Measurements from ENCODE around the gene ADNP2. TPM values are rescaled to one million over a fixed set of nuclear protein-coding genes. Genes with fewer than 3 reads are reported as not detected.

ADNP2 gene
- total RNA-seq, 4 donors from 2014 or later, result 15.0 to 22.3 (median 17.7) TPM

- H3K9me3 ChIP-seq, result no peaks in the 10 kb centered on the region
- H3K27me3 ChIP-seq, result no peaks in the 10 kb centered on the region
- no peak overlapping the region for H3K27ac ChIP-seq
- WGBS, 2 donors (ENCODE audit: low coverage in 1 of 2), result 100% methylated on average over 1 to 2 of the region's 5 CpGs
- TF ChIP-seq CTCF (IDR thresholded peaks at IDR 0.05), result no peak
- TF ChIP-seq POLR2AphosphoS5 (IDR thresholded peaks at IDR 0.05), result no peak
- no peak for TF ChIP-seq EP300 (IDR thresholded peaks at IDR 0.05)
- TF ChIP-seq POLR2A (IDR thresholded peaks at IDR 0.05), result no peak
- H3K36me3 ChIP-seq, result peaks cover 0 to 37% of the 10 kb centered on the region in 2 donors
- peaks cover 0 to 17% (median 0%) of the 10 kb centered on the region in 3 donors for H3K4me1 ChIP-seq
- no peak overlapping the region for H3K4me3 ChIP-seq
- ATAC-seq, result no peak
Observed at GRCh38 chr18:80130555-80130954, 21.5 kb downstream of the ADNP2 start.

GRCh38 chr18:80132180-80132812, 23.2 kb downstream of the ADNP2 start:
- Histone ChIP-seq H3K9me3 (no peaks in the 10 kb centered on the region), H3K4me1 (peaks cover 0 to 17% (median 0%) of the 10 kb centered on the region in 3 donors), H3K4me3 (no peak overlapping the region), H3K27me3 (no peaks in the 10 kb centered on the region), H3K36me3 (peaks cover 3 to 54% of the 10 kb centered on the region in 2 donors), H3K27ac (no peak overlapping the region)
- ATAC-seq, result no peak
- 84 to 85% methylated on average over 3 of the region's 3 CpGs for WGBS, 2 donors (ENCODE audit: low coverage in 1 of 2)
- no peak for TF ChIP-seq EP300 (IDR thresholded peaks at IDR 0.05)

- ATAC-seq, result no peak
- TF ChIP-seq EP300 (IDR thresholded peaks at IDR 0.05), result no peak
- TF ChIP-seq POLR2A (IDR thresholded peaks at IDR 0.05), result no peak
- TF ChIP-seq POLR2AphosphoS5 (IDR thresholded peaks at IDR 0.05), result no peak
- TF ChIP-seq CTCF (IDR thresholded peaks at IDR 0.05), result no peak
- WGBS, 2 donors (ENCODE audit: low coverage in 1 of 2), result 64 to 73% methylated on average over 1 of the region's 1 CpG
- Histone ChIP-seq H3K4me3 (no peak overlapping the region), H3K27me3 (no peaks in the 10 kb centered on the region), H3K36me3 (peaks cover 3 to 63% of the 10 kb centered on the region in 2 donors), H3K4me1 (peaks cover 0 to 17% (median 0%) of the 10 kb centered on the region in 3 donors), H3K9me3 (no peaks in the 10 kb centered on the region), H3K27ac (no peak overlapping the region)
Observed at GRCh38 chr18:80133124-80133523, 24.1 kb downstream of the ADNP2 start.

GRCh38 chr18:80135136-80135535, 26.1 kb downstream of the ADNP2 start:
- TF ChIP-seq CTCF (IDR thresholded peaks at IDR 0.05), result no peak
- no peak for TF ChIP-seq EP300 (IDR thresholded peaks at IDR 0.05)
- TF ChIP-seq POLR2AphosphoS5 (IDR thresholded peaks at IDR 0.05), result no peak
- TF ChIP-seq POLR2A (IDR thresholded peaks at IDR 0.05), result no peak
- H3K9me3 ChIP-seq, result no peaks in the 10 kb centered on the region
- peaks cover 3 to 83% of the 10 kb centered on the region in 2 donors for H3K36me3 ChIP-seq
- H3K4me3 ChIP-seq, result no peak overlapping the region
- no peaks in the 10 kb centered on the region for H3K27me3 ChIP-seq
- peaks cover 0 to 11% (median 0%) of the 10 kb centered on the region in 3 donors for H3K4me1 ChIP-seq
- no peak for ATAC-seq
- H3K27ac ChIP-seq, result no peak overlapping the region
- WGBS, 2 donors (ENCODE audit: low coverage in 1 of 2), result 100% methylated on average over 1 of the region's 1 CpG

- WGBS, 2 donors (ENCODE audit: low coverage in 1 of 2), result 100% methylated on average over 1 of the region's 8 CpGs; no CpG with 5 or more reads in 1 of the 2 donors
- H3K36me3 ChIP-seq, result peaks cover 3 to 89% of the 10 kb centered on the region in 2 donors
- ATAC-seq, result no peak
Observed at GRCh38 chr18:80136679-80137078, 27.6 kb downstream of the ADNP2 start.

More at GRCh38 chr18:80136679-80137078, 27.6 kb downstream of the ADNP2 start:
- Histone ChIP-seq H3K4me1 (peaks cover 0 to 6% (median 0%) of the 10 kb centered on the region in 3 donors), H3K9me3 (no peaks in the 10 kb centered on the region), H3K4me3 (no peak overlapping the region), H3K27ac (no peak overlapping the region), H3K27me3 (no peaks in the 10 kb centered on the region)
- no peak for TF ChIP-seq EP300 (IDR thresholded peaks at IDR 0.05)
- no peak for TF ChIP-seq POLR2AphosphoS5 (IDR thresholded peaks at IDR 0.05)
- TF ChIP-seq CTCF (IDR thresholded peaks at IDR 0.05), result no peak
- TF ChIP-seq POLR2A (IDR thresholded peaks at IDR 0.05), result no peak

All from gastroesophageal sphincter (tissue), 4 donors.